OCI-LY7 (cell line): ENCODE data around the gene TRIM3. TPM values are rescaled to one million over a fixed set of nuclear protein-coding genes. Genes with fewer than 3 reads are reported as not detected.

Experiments
- BruUV-seq: library from RNA; stranded (reverse); fragments of 400-500 nt; replicated peaks from 2 replicates; lab custom pipeline; 2021; lab: Mats Ljungman, UMichigan
- CTCF ChIA-PET: fragments of 300-600 bp; sonication (Branson Sonifier 250); formaldehyde crosslinking; loops from one replicate; lab custom pipeline; 2022; ENCODE audit warnings: antibody characterized with exemption; ENCODE audit not compliant: unreplicated experiment; lab: Charles Lee
- POLR2A ChIA-PET: fragments of 300-600 bp; sonication (Branson Sonifier 250); formaldehyde crosslinking; loops from one replicate; lab custom pipeline; 2022; ENCODE audit warnings: antibody characterized with exemption; lab: Charles Lee
- DNase-seq: peaks from one replicate; pipeline ENCODE4 v3.0.0-alpha.2; 2015; ENCODE audit warnings: low spot score
- H2AFZ ChIP-seq: fragments of 200-600 bp; sonication (generic), shearing (Covaris generic); 2 replicates; pipeline ENCODE4 v1.6.1; 2014; ENCODE audit warnings: mild to moderate bottlenecking, antibody characterized with exemption, low read length, moderate library complexity
- H3K27ac ChIP-seq: fragments of 200-600 bp; sonication (generic); 2 replicates; pipeline ENCODE4 v1.5.1; 2014; ENCODE audit warnings: mixed run types, low read depth, mild to moderate bottlenecking, moderate library complexity, low read length, inconsistent platforms; ENCODE audit not compliant: poor library complexity, severe bottlenecking
- H3K36me3 ChIP-seq: fragments of 200-600 bp; sonication (generic); 2 replicates; pipeline ENCODE4 v1.6.1; 2014; ENCODE audit warnings: mild to moderate bottlenecking, antibody characterized with exemption, low read length, moderate library complexity, mixed read lengths; ENCODE audit not compliant: insufficient read depth
- H3K4me1 ChIP-seq: fragments of 200-600 bp; sonication (generic); 2 replicates; pipeline ENCODE4 v1.5.1; 2014; ENCODE audit warnings: mild to moderate bottlenecking, low read length; ENCODE audit not compliant: insufficient read depth, poor library complexity, severe bottlenecking
- H3K4me2 ChIP-seq: fragments of 200-600 bp; sonication (generic); 2 replicates; pipeline ENCODE4 v1.6.1; 2014; ENCODE audit warnings: mild to moderate bottlenecking, low read length
- H3K4me3 ChIP-seq: fragments of 200-600 bp; sonication (generic); 2 replicates; pipeline ENCODE4 v1.5.1; 2014; ENCODE audit warnings: mild to moderate bottlenecking, low read depth, low read length; ENCODE audit not compliant: poor library complexity, severe bottlenecking
- H3K79me2 ChIP-seq: fragments of 200-600 bp; sonication (generic); 2 replicates; pipeline ENCODE4 v1.6.1; 2016; ENCODE audit warnings: low read depth, mild to moderate bottlenecking, low read length, moderate library complexity, mixed read lengths; ENCODE audit not compliant: insufficient read depth
- H3K9me2 ChIP-seq: fragments of 200-600 bp; sonication (generic); 2 replicates; pipeline ENCODE4 v1.6.1; 2016; ENCODE audit warnings: mild to moderate bottlenecking, low read length, mixed read lengths; ENCODE audit not compliant: insufficient read depth
- H3K9me3 ChIP-seq: fragments of 200-600 bp; sonication (generic); 2 replicates; pipeline ENCODE4 v1.6.1; 2014; ENCODE audit warnings: mild to moderate bottlenecking, mixed run types, low read length, mixed read lengths
- H4K20me1 ChIP-seq: fragments of 200-600 bp; sonication (generic); 2 replicates; pipeline ENCODE4 v1.6.1; 2014; ENCODE audit warnings: mild to moderate bottlenecking, antibody characterized with exemption, low read length, moderate library complexity, mixed read lengths; ENCODE audit not compliant: insufficient read depth
- EZH2phosphoT487 ChIP-seq: fragments of 200-600 bp; sonication (generic); IDR thresholded peaks from 2 replicates; pipeline ENCODE4 v1.6.1; 2018; ENCODE audit warnings: low read depth, borderline replicate concordance, mild to moderate bottlenecking, mixed run types, antibody characterized with exemption, low read length, moderate library complexity, mixed read lengths
- intact Hi-C: fragments of 100-400 bp; cut with micrococcal nuclease; formaldehyde crosslinking; loops from one replicate; pipeline ENCODE4 v1.10.0; 2022; ENCODE audit not compliant: unreplicated experiment
- total RNA-seq, 2 experiments: library from RNA; depleted of rRNA in 1 of 2; stranded (reverse); fragments of >200 nt in 1 of 2; shearing (Covaris generic) in 1 of 2; gene quantifications; 2 replicates each; pipeline ENCODE4 v1.2.3, GENCODE V29; 2014 to 2022
- TF ChIP-seq, protein P1 (sequence below): fragments of 200-600 bp; sonication (generic); conservative IDR thresholded peaks from 2 replicates; pipeline ENCODE4 v1.5.1; 2014; ENCODE audit warnings: mild to moderate bottlenecking, antibody characterized with exemption, low read length, moderate library complexity, mixed read lengths

Gene TRIM3
- total RNA-seq, 2 experiments from 2014 or later, result 14.7 to 21.3 TPM

DNA sequence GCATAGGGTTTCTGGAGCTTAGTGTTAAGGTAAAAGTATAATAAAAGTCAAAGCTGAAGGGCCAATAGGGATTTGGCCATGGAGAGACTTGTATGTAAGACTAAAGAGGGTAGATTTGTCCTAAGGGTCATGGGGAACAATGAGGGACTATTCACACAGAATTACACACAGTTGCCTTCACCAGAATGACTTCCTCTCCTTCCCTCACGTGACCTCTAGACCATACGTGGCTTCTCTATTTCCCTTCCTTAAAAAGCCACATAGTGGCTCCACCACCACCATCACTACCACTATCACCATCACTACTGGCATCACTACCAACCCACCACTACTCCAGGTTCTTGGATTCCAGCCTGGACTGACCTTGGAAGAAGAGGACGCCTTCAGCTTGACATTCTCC, 35.7 kb downstream of the TRIM3 start:
- Histone ChIP-seq H3K4me3 (no peak overlapping the region), H3K36me3 (no peaks in the 10 kb centered on the region), H3K9me2 (no peaks in the 10 kb centered on the region), H3K79me2 (no peaks in the 10 kb centered on the region), H3K4me1 (peaks cover 82% of the 10 kb centered on the region), H3K4me2 (peak overlapping the region; percentile 40), H4K20me1 (no peaks in the 10 kb centered on the region), H3K27ac (no peak overlapping the region), H2AFZ (peak overlapping the region; percentile 83; the same call in 1 of the 2 replicates), H3K9me3 (no peaks in the 10 kb centered on the region)
- intact Hi-C loops, result loop anchor here (5.0 kb wide), 1 partner anchor 489 kb away; the partner anchor contains the start of gene ZNF215
- TF ChIP-seq EZH2phosphoT487, result no peak
- TF ChIP-seq, protein P1, sequence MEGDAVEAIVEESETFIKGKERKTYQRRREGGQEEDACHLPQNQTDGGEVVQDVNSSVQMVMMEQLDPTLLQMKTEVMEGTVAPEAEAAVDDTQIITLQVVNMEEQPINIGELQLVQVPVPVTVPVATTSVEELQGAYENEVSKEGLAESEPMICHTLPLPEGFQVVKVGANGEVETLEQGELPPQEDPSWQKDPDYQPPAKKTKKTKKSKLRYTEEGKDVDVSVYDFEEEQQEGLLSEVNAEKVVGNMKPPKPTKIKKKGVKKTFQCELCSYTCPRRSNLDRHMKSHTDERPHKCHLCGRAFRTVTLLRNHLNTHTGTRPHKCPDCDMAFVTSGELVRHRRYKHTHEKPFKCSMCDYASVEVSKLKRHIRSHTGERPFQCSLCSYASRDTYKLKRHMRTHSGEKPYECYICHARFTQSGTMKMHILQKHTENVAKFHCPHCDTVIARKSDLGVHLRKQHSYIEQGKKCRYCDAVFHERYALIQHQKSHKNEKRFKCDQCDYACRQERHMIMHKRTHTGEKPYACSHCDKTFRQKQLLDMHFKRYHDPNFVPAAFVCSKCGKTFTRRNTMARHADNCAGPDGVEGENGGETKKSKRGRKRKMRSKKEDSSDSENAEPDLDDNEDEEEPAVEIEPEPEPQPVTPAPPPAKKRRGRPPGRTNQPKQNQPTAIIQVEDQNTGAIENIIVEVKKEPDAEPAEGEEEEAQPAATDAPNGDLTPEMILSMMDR, result no peak
- POLR2A ChIA-PET, result interaction anchor here (0.7 to 3.1 kb wide), 9 partner anchors 16 to 60 kb away, joined by 3 to 17 read pairs (median 3); partner anchors contain the start of gene APBB1
- CTCF ChIA-PET, result interaction anchor here (0.5 to 4.0 kb wide), 4 partner anchors 19 to 245 kb away, joined by 4 to 23 read pairs (median 4); partner anchors contain the start of genes APBB1, ARFIP2, MRPL17 and TIMM10B
- BruUV-seq, result no TSS peak
- peak; percentile 41 for DNase-seq

DNA sequence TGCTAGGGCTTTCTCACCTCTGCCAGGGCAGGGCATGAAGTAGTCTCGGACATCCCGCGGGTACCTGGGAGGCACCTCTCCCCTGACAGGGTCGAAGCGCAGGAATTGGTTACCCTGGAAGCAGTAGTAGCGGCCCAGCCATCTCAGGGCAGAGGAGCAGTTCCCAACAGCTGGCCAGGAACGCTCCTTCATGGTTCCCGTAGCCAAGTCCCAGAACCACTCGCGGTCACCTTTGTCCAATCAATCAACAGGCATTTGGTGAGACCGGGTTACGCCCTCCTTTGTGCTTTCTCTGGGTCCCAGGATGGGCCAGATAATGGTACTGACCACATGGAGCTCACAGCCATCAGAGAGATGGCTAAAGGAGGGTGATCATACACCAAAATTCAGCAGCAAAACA, 36.3 kb downstream of the TRIM3 start:
- no peak for DNase-seq
- Histone ChIP-seq H3K79me2 (no peaks in the 10 kb centered on the region), H3K9me2 (no peaks in the 10 kb centered on the region), H3K36me3 (no peaks in the 10 kb centered on the region), H3K27ac (no peak overlapping the region), H3K9me3 (no peaks in the 10 kb centered on the region), H3K4me3 (no peak overlapping the region), H3K4me1 (peaks cover 84% of the 10 kb centered on the region), H2AFZ (peak overlapping the region; percentile 83; the same call in 1 of the 2 replicates), H4K20me1 (no peaks in the 10 kb centered on the region), H3K4me2 (peak overlapping the region; percentile 40)
- TF ChIP-seq, protein P1, result no peak
- no peak for TF ChIP-seq EZH2phosphoT487
- ChIA-PET CTCF (interaction anchor here (1.2 to 4.0 kb wide), 3 partner anchors 18 to 246 kb away, joined by 4 to 23 read pairs (median 4); partner anchors contain the start of genes APBB1 and MRPL17), POLR2A (interaction anchor here (0.7 to 3.1 kb wide), 8 partner anchors 17 to 59 kb away, joined by 3 to 17 read pairs (median 3); partner anchors contain the start of gene APBB1)
- intact Hi-C loops, result loop anchor here (5.0 kb wide), 1 partner anchor 490 kb away; the partner anchor contains the start of gene ZNF215
- no TSS peak for BruUV-seq
